Mesendoderm (in vitro differentiated cells): Measurements from ENCODE around the gene WDR48.
A peak's percentile ranks its signal among the peaks of the same experiment; 100 is the strongest.

Experiments used
- DNase-seq: peaks from one replicate; pipeline ENCODE4 v3.0.0; 2013
- H2AK5ac ChIP-seq: 2 replicates; pipeline ENCODE4 v1.6.1; 2013; ENCODE audit warnings: low read length, inconsistent platforms
- H2BK120ac ChIP-seq: 2 replicates; pipeline ENCODE4 v1.6.1; 2013; ENCODE audit warnings: low read depth, mild to moderate bottlenecking, low read length, moderate library complexity, mixed read lengths
- H2BK15ac ChIP-seq: replicated peaks from 2 replicates; pipeline ENCODE4 v1.6.1; 2013; ENCODE audit warnings: low read depth, mild to moderate bottlenecking, moderate library complexity
- H2BK5ac ChIP-seq: 2 replicates; pipeline ENCODE4 v1.6.1; 2013; ENCODE audit warnings: low read length, inconsistent platforms
- H3K18ac ChIP-seq: 2 replicates; pipeline ENCODE4 v1.6.1; 2013; ENCODE audit warnings: mild to moderate bottlenecking, low read length, mixed read lengths
- H3K23ac ChIP-seq: one replicate; pipeline ENCODE4 v1.6.1; 2013; ENCODE audit warnings: low read length
- H3K27ac ChIP-seq: 2 replicates; pipeline ENCODE4 v1.5.1; 2013; ENCODE audit warnings: low read depth, mild to moderate bottlenecking, inconsistent platforms, low read length, moderate library complexity
- H3K27me3 ChIP-seq: 2 replicates; pipeline ENCODE4 v1.6.1; 2013; ENCODE audit warnings: low read length, control low read depth, mild to moderate bottlenecking, inconsistent platforms; ENCODE audit not compliant: insufficient read depth, poor library complexity
- H3K36me3 ChIP-seq: 2 replicates; pipeline ENCODE4 v1.6.1; 2013; ENCODE audit warnings: low read length, inconsistent platforms; ENCODE audit not compliant: control insufficient read depth, insufficient read depth
- H3K4ac ChIP-seq: one replicate; pipeline ENCODE4 v1.6.1; 2013; ENCODE audit warnings: low read depth, mild to moderate bottlenecking, low read length, moderate library complexity
- H3K4me1 ChIP-seq: 2 replicates; pipeline ENCODE4 v1.6.1; 2013; ENCODE audit warnings: low read depth, low read length, inconsistent platforms; ENCODE audit not compliant: control insufficient read depth
- H3K4me2 ChIP-seq: 2 replicates; pipeline ENCODE4 v1.6.1; 2013; ENCODE audit warnings: low read length
- H3K4me3 ChIP-seq: 2 replicates; pipeline ENCODE4 v1.5.1; 2013; ENCODE audit warnings: mild to moderate bottlenecking, low read length
- H3K56ac ChIP-seq: one replicate; pipeline ENCODE4 v1.6.1; 2013; ENCODE audit warnings: low read length
- H3K79me1 ChIP-seq: 2 replicates; pipeline ENCODE4 v1.6.1; 2013; ENCODE audit warnings: low read length, inconsistent platforms
- H3K79me2 ChIP-seq: 2 replicates; pipeline ENCODE4 v1.6.1; 2013; ENCODE audit warnings: mild to moderate bottlenecking, low read length; ENCODE audit not compliant: control insufficient read depth, insufficient read depth
- H3K9ac ChIP-seq: 2 replicates; pipeline ENCODE4 v1.6.1; 2013; ENCODE audit warnings: low read length, inconsistent platforms
- H4K5ac ChIP-seq: one replicate; pipeline ENCODE4 v1.6.1; 2013; ENCODE audit warnings: low read length
- H4K8ac ChIP-seq: one replicate; pipeline ENCODE4 v1.6.1; 2013; ENCODE audit warnings: low read depth, mild to moderate bottlenecking, control low read depth, low read length, moderate library complexity
- WGBS: extraction: QIAGEN DNeasy Blood & Tissue Kit; methylation state at CpG from one replicate; pipeline ENCODE4 v1.1.7; 2013; ENCODE audit warnings: low lambda C conversion rate, missing lambda C conversion rate; ENCODE audit not compliant: insufficient coverage; ENCODE audit errors: extremely low coverage; 5-methylcytosine and 5-hydroxymethylcytosine counted together

Gene WDR48

GRCh38 chr3:39118931-39119660, 67.3 kb downstream of the WDR48 start:
- no peak overlapping the region for H2AK5ac ChIP-seq
- no peak overlapping the region for H2BK120ac ChIP-seq
- H3K18ac ChIP-seq = no peak overlapping the region
- H3K23ac ChIP-seq = no peak overlapping the region
- no peak overlapping the region for H2BK15ac ChIP-seq
- H3K4me2 ChIP-seq = no peak overlapping the region
- H3K9ac ChIP-seq = no peak overlapping the region
- no CpG with 5 or more reads among the region's 5 CpGs for WGBS
- H3K27ac ChIP-seq = no peak overlapping the region
- no peak overlapping the region for H2BK5ac ChIP-seq
- H3K79me1 ChIP-seq = no peaks in the 10 kb centered on the region
- no peak overlapping the region for H3K4ac ChIP-seq
- no peaks in the 10 kb centered on the region for H3K27me3 ChIP-seq
- H3K56ac ChIP-seq = no peak overlapping the region
- no peak overlapping the region for H4K5ac ChIP-seq
- H3K4me1 ChIP-seq = no peaks in the 10 kb centered on the region
- H4K8ac ChIP-seq = no peak overlapping the region
- no peaks in the 10 kb centered on the region for H3K79me2 ChIP-seq
- no peaks in the 10 kb centered on the region for H3K36me3 ChIP-seq
- H3K4me3 ChIP-seq = no peak overlapping the region
- DNase-seq = no peak

- H3K36me3 ChIP-seq = no peaks in the 10 kb centered on the region
- no peak overlapping the region for H3K18ac ChIP-seq
- H3K23ac ChIP-seq = no peak overlapping the region
- no peaks in the 10 kb centered on the region for H3K79me1 ChIP-seq
- H3K4me1 ChIP-seq = no peaks in the 10 kb centered on the region
- no peak overlapping the region for H3K56ac ChIP-seq
- DNase-seq = no peak
- H4K8ac ChIP-seq = no peak overlapping the region
- H2BK5ac ChIP-seq = no peak overlapping the region
- no peak overlapping the region for H3K27ac ChIP-seq
- no peak overlapping the region for H2BK15ac ChIP-seq
- no peak overlapping the region for H3K9ac ChIP-seq
- H2BK120ac ChIP-seq = no peak overlapping the region
- H3K4ac ChIP-seq = no peak overlapping the region
- no peak overlapping the region for H4K5ac ChIP-seq
- no peaks in the 10 kb centered on the region for H3K79me2 ChIP-seq
- no peak overlapping the region for H3K4me3 ChIP-seq
- H3K4me2 ChIP-seq = no peak overlapping the region
- no peaks in the 10 kb centered on the region for H3K27me3 ChIP-seq
- WGBS = no CpG with 5 or more reads among the region's 2 CpGs
- H2AK5ac ChIP-seq = no peak overlapping the region
These were observed 69.8 kb downstream of the WDR48 start for GRCh38 chr3:39121621-39122020.

GRCh38 chr3:39122813-39123212, 71.0 kb downstream of the WDR48 start:
- no peaks in the 10 kb centered on the region for H3K36me3 ChIP-seq
- H3K4me3 ChIP-seq = no peak overlapping the region
- no peak overlapping the region for H3K4ac ChIP-seq
- WGBS = no CpG with 5 or more reads among the region's 1 CpG
- no peak overlapping the region for H3K56ac ChIP-seq
- H2BK120ac ChIP-seq = no peak overlapping the region
- H2AK5ac ChIP-seq = no peak overlapping the region
- H3K27ac ChIP-seq = no peak overlapping the region
- H3K27me3 ChIP-seq = no peaks in the 10 kb centered on the region
- H3K79me2 ChIP-seq = no peaks in the 10 kb centered on the region
- no peak overlapping the region for H3K18ac ChIP-seq
- H3K79me1 ChIP-seq = no peaks in the 10 kb centered on the region
- H3K9ac ChIP-seq = no peak overlapping the region
- H3K23ac ChIP-seq = no peak overlapping the region
- H2BK5ac ChIP-seq = no peak overlapping the region
- H2BK15ac ChIP-seq = no peak overlapping the region
- H3K4me1 ChIP-seq = no peaks in the 10 kb centered on the region
- no peak for DNase-seq
- no peak overlapping the region for H3K4me2 ChIP-seq
- no peak overlapping the region for H4K8ac ChIP-seq
- H4K5ac ChIP-seq = no peak overlapping the region

GRCh38 chr3:39124876-39125840, 73.3 kb downstream of the WDR48 start:
- H3K9ac ChIP-seq = no peak overlapping the region
- peak; percentile 78 for DNase-seq
- no peak overlapping the region for H3K18ac ChIP-seq
- no peak overlapping the region for H2BK15ac ChIP-seq
- H3K23ac ChIP-seq = no peak overlapping the region
- H3K4me2 ChIP-seq = no peak overlapping the region
- H3K4me1 ChIP-seq = no peaks in the 10 kb centered on the region
- H2BK5ac ChIP-seq = no peak overlapping the region
- no peak overlapping the region for H2BK120ac ChIP-seq
- no CpG with 5 or more reads among the region's 5 CpGs for WGBS
- no peaks in the 10 kb centered on the region for H3K79me1 ChIP-seq
- H2AK5ac ChIP-seq = no peak overlapping the region
- H3K4me3 ChIP-seq = no peak overlapping the region
- H3K27me3 ChIP-seq = no peaks in the 10 kb centered on the region
- no peaks in the 10 kb centered on the region for H3K79me2 ChIP-seq
- H3K36me3 ChIP-seq = no peaks in the 10 kb centered on the region
- no peak overlapping the region for H3K27ac ChIP-seq
- no peak overlapping the region for H3K56ac ChIP-seq
- H3K4ac ChIP-seq = no peak overlapping the region
- H4K5ac ChIP-seq = no peak overlapping the region
- H4K8ac ChIP-seq = no peak overlapping the region

GRCh38 chr3:39125841-39126500, 74.2 kb downstream of the WDR48 start:
- no peak overlapping the region for H4K8ac ChIP-seq
- no peak overlapping the region for H3K4me3 ChIP-seq
- no peak overlapping the region for H3K18ac ChIP-seq
- peaks cover 1% of the 10 kb centered on the region for H3K4me1 ChIP-seq
- H3K27me3 ChIP-seq = no peaks in the 10 kb centered on the region
- no peak overlapping the region for H3K56ac ChIP-seq
- no peaks in the 10 kb centered on the region for H3K79me2 ChIP-seq
- no peaks in the 10 kb centered on the region for H3K79me1 ChIP-seq
- no peak overlapping the region for H3K23ac ChIP-seq
- H3K27ac ChIP-seq = no peak overlapping the region
- H2BK5ac ChIP-seq = no peak overlapping the region
- H2AK5ac ChIP-seq = no peak overlapping the region
- H3K36me3 ChIP-seq = no peaks in the 10 kb centered on the region
- no peak overlapping the region for H3K4me2 ChIP-seq
- WGBS = no CpG with 5 or more reads among the region's 12 CpGs
- no peak overlapping the region for H2BK120ac ChIP-seq
- no peak overlapping the region for H2BK15ac ChIP-seq
- H3K9ac ChIP-seq = no peak overlapping the region
- no peak overlapping the region for H3K4ac ChIP-seq
- H4K5ac ChIP-seq = no peak overlapping the region
- no peak for DNase-seq
